Thyroid gland (tissue), 4 donors: ENCODE results near the gene RPUSD4.

ENCODE experiments used
- CTCF ChIP-seq, 6 experiments: fragments of 200-600 bp in 3 of 6; fragments of 450-650 bp in 3 of 6; sonication (generic) in 3 of 6; IDR thresholded peaks; one replicate each; pipeline ENCODE4 v1.5.1; 2016 to 2019; ENCODE audit warnings: antibody characterized with exemption in 6 of 6, mild to moderate bottlenecking in 2 of 6, inconsistent platforms in 1 of 6, moderate library complexity in 1 of 6
- POLR2A ChIP-seq, 2 donors: fragments of 450-650 bp; IDR thresholded peaks; one replicate each; pipeline ENCODE4 v1.6.1; 2017; ENCODE audit warnings: antibody characterized with exemption in 2 of 2, mild to moderate bottlenecking in 2 of 2, moderate library complexity in 1 of 2

GRCh38 chr11:126152586-126152985 is 58.9 kb downstream of the RPUSD4 start:
- TF ChIP-seq CTCF (IDR thresholded peaks at IDR 0.05) (no peak), POLR2A (IDR thresholded peaks at IDR 0.05) (no peak)
